ENCODE data around the gene ALOXE3.

Gene ALOXE3

DNA sequence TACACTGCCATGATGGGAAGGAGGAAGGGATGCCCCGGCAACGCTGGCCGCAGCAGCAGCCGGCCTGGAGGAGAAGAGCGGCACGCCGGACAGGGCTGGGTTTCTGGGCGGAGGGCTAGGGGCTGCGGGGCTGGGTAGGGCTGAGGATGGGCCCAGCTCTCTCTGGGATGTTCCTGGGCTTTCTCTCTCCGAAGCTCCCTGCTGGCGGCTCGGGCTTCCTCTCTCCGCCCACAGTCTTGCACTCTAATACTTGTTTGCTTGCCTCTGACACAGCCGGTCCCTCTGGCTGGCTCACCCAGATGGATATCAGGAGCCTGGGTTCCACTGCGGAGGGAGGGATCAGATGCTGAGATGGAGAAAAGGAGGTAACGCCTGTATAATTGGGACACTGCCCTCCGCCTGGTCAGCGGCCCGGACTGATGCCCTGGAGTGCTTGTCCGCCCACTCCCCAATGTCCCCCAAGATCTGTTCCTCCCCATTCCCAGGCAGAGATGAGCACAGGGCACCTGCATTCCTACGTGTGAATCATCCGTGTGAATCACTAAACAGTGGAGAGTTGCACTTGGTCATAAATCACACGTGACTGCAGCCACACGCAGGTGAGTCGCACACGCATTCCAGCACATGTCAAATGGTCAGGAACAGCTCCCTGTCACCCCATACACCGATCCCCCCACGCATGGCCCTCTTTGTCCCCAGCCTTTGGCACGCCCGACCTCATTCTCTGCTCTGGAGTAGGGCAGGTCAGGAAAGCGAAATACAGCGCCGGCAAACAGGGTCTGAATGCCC is at the start of gene ALOXE3:
Gene ALOXE3, minus strand, starts transcription at position 535 of the 789 bp plus-strand sequence. Its CDS starts 524 bp downstream, at position 11.
- DNase-seq (ENCODE audit: low read depth), result no peak

DNA sequence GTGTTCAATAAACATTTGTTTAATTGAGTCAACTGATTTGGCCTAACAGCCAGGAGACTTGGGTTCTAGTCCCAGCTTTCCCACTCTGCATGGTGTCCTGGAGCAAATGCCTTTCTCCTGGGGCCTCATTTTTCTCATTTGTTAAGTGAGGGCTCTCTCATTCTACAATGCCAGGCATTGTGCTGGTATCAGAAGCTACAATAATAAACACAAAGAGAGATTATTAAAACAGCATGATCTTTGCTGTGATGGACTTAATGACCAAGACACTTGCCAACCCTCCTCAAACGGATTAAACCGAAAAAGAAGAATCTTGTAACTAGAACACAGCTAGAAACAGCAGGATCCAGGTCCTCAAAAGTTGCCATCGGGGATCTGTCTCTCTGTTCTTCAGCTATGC is 49.2 kb upstream of the ALOXE3 start:
- no peak for DNase-seq (ENCODE audit: low read depth)

DNA sequence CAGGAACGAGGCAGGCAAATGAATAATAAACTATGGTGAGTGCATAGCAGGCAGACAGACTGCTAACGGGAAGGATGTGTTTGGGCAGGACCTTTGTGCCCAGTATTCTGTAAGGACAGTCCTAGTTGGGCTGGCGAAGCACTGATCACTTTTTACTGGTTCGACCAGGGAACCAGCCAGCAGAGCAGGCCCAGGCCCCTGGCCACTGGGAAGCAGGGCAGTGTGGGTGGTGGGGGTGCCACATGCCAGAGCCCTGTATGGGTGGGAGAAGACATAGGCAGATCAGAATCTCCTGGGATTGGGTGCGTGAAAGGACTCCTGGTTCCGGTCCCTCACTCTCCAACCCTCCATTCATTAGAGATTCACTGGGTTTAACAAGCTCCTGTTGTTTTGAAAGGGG is 48.4 kb upstream of the ALOXE3 start:
- no peak for DNase-seq (ENCODE audit: low read depth)

DNA sequence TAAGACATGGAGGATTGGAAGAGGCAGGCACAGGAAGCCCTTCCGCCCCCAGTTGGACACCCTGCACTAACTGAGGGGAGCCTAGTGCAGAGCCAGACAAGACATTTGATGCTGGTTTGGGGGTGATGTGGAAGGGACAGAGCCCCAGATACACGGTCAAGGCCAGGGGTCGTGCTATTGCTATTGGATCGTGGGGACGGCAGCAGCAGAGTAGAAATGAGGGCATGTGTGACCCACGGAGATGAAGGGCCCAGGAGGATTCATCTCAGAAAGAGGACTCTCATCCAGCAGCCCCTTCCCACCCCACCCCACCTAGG is 46.5 kb upstream of the ALOXE3 start:
- DNase-seq (ENCODE audit: low read depth), result no peak

DNA sequence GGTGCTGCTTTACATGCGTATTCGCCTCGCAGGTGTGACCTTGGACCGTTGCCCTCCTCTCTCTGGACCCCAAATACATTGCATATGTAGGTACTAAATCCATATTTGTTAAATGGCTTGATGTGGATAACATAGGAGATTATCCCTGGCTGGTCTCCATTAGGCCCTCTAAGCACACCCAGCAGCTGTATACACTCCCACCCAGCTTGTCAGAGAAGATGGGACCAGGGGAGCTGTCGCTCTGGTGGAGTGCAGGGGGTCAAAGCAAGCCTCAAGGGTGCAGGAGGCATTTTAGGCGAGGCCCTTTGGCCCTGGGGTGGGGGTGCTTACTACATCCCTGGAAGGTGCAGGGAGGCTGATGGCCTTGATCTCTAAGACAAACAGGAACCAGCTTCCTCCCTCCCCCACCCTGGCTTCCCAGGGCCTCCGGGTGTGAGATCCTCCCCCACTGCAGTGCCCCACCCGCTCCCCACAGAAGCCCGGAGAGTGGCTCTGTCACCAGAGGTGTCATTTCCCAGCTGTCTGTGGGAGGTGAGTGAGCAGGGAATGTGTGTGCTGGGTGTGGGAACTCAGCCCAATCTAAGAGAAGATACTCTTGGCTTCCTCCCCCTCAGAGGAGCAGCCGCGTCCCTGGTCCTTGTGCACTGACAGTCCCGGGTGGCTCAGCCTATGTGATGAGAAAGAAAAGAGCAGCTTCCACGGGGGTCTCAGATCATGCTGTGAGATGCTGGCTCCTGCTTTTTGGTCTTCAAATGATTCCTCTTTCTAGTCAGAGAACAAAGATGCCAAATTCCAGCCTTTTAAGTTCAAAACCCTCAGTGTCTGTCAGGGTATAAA is 45.9 kb upstream of the ALOXE3 start:
- no peak for DNase-seq (ENCODE audit: low read depth)

DNA sequence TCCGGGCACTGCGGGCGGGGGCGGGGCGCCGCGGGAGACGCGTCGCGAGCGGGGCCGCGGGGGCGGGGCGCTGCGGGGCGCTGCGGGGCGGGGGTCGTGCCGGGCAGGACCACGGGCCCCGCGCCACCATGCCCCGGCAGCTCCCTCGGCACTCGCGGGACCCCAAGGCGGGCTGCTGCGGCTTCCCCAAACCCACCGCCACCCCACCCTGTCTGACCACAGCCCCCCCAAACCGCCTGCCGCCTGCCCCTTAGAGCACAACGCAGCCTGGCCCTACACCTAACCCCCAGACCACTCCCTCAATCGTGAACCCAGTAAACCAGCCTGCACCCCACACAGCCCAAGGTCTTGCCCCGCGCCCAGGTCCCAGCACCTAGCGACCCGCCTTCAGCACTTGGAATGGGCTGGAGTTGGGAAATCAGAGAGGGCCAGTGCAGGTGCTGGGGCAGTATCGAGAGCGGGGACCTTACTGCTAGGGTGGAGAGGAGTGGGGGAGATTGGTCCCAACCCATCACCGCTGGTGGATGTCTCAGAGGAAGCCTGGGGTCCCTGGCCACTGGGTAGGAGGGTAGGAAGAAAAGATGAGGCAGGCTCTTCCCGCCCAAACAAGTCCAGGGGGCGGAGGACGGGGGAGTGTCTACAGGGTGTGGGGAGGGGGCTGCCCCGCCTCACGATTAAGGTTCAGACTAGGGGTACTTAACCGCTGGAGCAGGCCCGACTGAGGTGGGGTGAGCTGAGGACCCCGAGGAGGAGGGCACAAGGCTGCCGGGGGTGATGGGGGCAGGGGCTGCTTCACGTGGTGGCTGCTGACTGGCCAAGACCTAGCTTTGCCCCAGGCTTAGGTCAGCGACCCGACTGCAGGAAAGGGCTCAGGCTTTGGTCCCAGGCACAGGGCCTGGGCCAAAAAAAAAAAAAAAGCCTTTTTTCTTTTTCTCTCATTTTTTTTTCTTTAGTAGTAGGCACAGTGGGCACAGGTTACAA is 45.0 kb upstream of the ALOXE3 start:
- DNase-seq (ENCODE audit: low read depth), result no peak

DNA sequence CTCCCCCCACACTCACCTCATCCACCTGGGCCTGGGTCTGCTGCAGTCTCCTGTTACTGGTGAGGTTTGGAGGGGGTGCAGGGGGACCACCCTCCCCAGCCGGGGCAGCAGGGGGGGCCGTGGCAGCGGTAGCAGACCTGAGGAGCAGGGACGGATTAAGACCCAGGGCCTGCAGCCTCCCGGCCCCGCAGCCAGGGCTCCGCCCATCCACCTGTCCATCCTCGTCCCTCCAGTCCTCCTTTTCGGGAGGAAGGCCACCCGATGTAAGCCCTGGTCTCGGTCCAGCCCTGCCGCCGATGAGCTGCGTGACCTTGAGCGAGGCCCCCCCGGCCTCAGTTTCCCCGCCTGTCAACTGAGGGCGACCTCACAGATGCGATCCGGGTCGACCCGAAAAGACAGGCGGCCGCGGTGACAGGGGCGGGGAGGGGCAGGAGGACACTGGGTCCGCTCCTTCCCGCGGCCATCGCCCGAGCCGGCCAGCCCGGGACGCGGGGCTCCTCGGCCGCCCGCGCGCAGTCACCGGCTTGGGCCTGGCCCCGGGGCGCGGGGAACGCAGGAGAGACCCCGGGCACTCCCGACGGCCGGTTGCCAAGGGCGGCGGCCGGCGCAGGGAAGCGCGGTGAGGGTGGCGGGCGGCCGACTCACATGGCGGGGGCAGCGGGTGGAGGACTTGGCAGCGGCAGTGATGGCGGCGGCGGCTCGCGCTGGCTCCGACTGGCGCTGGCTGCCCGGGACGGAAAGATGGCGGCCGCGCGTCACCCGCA is 44.1 kb upstream of the ALOXE3 start, which contains the start of gene VAMP2:
Gene VAMP2, minus strand, starts transcription at position 716 of the 764 bp plus-strand sequence. Its CDS starts 69 bp downstream, at position 647.
- DNase-seq (ENCODE audit: low read depth), result no peak

DNA sequence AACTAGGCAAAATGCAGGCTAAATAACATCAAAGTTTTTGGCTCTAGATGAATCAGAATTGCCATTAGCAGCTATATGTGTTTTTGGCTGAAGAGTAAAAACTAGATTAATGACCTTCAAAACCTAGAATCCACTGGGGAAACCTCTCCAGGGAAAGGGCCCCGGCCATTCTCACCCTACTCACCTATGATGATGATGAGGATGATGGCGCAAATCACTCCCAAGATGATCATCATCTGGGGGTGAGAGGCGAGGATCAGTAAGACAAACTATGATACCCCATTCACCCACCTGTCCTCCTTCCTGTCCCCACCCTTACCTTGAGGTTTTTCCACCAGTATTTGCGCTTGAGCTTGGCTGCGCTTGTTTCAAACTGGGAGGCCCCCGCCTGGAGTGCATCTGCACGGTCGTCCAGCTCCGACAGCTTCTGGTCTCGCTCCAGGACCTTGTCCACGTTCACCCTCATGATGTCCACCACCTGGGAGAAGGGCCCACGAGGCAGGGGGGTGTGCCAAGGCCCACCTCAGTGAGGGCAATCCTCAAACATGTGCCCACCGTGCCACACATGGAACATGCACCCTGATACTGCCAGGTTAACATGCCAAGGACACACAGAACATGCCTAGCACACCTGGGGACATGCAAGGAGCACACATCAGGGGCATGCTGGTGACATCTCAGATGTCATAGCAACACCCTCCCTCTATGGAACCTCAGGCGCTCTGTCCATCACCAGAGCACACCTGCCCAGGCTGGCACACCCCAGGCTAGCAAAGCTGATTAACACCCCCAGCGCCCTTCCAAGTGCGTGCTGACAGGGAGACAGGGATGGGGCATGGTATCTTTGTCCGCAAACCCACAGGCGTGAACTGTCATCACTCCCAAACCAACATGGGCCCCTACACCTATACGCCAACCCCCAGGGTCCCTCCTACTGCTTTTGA is 43.2 kb upstream of the ALOXE3 start:
- DNase-seq (ENCODE audit: low read depth), result no peak

DNA sequence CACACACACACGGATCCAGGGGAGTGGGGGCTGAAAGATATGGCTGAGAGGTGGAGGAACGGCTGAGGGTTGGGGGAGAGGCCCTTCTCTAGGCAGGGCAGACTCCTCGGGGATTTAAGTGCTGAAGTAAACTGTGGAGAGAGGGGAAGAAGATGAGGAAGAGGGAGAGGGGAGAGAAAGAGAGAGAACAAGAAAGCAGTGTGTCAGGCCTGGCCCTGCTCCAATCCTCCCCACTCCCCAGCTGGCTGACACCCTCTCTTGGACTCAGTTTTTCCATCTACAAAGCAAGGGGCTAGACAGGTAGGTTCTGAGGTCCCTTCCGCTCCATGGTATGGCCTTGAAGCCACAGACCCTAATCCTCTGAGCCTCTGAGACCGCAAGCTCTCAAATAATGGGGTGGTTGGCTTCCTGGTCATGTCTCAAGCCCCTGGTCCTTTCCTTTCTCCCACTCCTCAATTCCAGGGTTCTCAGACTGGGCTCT is 42.5 kb upstream of the ALOXE3 start:
- no peak for DNase-seq (ENCODE audit: low read depth)

DNA sequence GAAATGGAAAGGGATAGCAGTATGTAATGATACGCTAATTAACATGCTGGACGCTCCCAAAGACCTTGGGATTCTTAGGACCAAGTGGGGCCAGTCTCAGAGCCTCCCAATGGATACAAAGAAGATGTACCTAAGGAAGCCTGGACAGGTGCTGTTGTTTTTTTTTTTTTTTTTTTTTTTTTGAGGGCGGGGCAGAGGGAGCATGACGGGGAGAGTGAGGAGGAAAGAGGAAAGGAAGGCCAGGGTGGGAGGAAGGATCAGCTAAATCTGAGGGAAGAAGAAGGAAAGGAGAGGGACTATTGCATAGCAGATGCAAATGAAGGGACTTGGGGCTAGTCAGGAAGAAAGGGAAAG is 41.9 kb upstream of the ALOXE3 start:
- DNase-seq (ENCODE audit: low read depth), result no peak

DNA sequence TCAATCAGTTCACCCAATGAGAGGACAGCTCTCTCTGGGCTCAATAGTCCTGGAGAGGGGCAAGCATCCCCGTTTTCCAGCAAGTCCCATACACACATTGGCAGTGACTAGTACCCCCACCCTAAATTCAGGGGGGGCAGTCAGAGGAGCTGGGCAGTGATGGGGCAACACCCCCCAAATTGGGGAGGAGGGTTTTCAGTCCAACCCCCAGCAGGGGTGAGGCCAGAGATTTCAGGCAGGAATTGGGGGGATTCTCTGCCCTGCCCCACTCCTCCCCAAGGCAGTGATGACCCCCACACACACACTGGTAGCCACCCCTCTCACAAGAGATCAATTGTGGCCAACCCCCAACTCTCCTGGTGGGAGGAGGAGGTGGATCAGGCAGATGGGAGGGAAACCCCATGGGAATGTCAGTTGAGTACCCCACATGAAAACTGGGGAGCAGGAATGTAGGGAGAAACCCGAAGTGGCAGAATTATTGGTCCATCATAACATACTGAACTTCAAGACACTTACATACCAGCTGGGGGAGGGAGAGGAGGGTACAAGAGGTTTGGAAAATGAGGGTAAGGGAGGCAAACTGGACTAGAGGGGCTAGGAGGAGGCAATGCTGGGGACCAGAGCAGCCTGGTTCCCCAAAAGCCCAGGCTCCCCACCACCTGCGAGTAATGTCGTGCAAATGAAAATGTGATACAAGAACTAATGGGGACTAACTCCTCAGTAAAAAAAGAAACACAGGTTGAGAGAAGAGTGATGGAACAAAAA is 41.3 kb upstream of the ALOXE3 start:
- DNase-seq (ENCODE audit: low read depth), result no peak

DNA sequence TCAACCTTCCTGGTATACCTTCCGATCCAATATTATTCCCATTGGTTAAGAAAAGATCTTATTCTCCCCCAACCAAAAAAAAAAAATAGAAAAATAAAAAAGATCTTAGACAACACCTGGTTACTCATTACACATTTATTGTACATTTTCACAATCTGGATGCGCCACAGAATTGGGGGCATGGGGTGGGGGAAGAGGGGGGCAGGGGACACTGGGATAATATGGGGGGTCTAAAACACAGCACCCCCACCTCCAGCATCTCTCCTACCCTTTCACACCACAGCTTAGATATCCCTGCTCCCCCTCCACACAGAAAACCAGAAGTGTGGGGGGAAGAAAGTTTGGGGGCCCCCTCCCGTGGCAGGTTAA is 40.7 kb upstream of the ALOXE3 start:
- no peak for DNase-seq (ENCODE audit: low read depth)

DNA sequence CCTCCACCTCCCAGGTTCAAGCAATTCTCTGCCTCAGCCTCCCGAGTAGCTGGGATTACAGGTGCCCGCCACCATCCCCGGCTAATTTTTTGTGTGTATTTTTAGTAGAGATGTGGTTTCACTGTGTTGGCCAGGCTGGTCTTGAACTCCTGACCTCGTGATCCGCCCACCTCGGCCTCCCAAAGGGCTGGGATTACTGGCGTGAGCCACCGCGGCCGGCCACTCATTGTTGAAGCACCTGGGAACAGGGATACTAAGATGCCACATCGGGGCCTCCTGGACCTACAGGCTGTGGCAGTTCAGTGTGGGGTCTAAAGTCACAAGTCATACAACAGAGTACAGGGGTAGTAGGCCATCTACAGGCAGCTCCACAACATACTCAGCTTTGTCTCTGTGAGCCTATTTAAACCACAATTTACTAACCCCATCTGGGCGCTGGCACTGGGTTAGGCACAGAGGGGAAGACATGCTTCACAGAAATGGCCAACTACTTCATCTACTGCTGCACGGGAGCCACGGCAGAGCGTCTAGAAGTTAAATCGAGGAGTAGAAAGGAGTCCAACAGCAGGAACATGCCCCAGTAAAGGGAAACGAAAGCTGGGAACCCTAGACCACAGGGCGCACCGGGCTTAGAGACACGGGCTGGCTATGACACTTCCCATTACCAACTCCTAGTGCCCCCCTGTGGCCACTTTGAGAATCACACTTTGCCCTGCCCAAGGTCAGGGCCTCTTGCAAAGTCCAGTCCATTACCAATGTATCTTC is 40.1 kb upstream of the ALOXE3 start:
- DNase-seq (ENCODE audit: low read depth), result peak; percentile 87

DNA sequence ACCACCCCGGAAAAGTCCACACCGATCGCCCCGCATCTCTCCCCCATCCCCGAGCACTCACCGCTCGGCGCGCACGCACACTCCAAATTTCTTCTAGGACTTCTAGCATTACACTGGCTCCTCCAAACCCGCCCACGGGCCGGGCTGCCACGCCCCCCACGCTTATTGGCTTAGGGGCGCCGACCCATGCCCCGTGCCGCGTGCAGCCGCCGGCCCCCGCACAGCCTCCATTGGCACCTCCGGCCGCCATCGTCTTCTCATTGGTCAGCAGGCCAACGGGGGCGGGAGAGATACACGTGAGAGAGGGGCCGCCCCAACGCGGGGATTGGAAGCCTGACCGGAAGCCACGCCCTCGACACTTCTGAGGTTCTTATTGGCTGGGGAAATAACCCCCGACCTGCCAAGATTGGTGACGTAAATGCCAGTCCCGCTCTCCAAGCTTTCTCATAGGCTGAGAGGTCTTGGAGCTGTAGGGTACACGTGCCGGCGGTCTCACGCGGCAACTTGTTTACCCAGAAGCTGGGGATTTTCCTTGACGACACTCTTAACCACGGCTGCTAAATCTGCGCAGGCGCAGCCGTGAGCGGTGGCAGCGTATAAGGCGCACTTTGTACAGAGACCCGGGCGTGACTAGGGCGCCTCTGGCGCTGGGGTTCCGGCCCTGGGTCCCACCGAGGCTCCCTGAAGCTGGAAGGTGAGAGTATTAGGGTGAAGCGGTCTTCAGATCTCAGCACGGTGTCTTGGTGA is 38.1 kb upstream of the ALOXE3 start:
- DNase-seq (ENCODE audit: low read depth), result peak; percentile 100

DNA sequence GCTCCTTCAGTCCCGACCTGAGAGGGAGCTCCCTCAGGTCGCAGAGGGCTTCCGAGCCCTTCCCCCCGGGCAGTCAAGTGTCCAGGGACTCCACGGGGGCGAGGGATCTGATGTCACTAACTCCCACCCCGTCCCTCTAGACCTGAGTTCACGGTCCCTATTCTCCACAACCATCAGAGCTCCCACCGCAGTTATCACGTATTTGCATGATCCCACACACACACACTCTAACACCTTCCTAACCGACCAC is 37.6 kb upstream of the ALOXE3 start:
- DNase-seq (ENCODE audit: low read depth), result no peak

DNA sequence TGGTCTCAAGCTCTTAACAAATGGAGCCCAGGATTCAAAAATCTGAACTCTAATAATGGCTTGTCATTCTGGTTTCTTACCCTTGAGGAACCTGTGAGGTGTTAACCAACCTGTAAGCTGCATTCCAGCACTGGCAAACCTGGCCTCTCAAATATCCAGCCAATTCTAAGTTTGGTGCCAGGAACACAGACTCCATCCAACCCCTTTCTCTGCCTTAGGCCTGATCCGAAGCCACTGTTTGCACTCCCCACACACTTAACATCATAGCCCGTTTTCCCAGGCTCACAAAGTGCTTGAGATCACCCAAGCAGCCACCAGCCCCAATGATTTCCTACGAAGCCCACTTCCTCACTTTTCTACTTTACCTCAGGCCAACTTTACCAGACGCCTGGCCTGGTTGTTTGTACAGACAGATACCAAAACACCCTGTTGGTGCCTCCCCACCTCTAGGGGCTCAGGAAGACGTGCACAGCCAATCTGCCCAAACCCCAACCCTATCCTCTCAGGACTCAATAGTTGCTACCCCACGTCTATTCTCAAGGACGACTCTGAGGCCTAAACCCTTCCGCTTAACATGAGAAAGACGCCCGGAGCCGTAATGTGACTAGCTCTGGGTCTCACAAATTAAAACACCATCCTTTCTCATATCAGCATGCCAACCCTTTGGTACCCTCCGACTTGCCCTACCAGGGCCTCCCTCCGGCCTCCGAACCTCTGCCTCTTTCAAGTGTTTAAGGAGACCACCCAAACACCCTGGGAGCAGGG is 37.1 kb upstream of the ALOXE3 start:
- no peak for DNase-seq (ENCODE audit: low read depth)

DNA sequence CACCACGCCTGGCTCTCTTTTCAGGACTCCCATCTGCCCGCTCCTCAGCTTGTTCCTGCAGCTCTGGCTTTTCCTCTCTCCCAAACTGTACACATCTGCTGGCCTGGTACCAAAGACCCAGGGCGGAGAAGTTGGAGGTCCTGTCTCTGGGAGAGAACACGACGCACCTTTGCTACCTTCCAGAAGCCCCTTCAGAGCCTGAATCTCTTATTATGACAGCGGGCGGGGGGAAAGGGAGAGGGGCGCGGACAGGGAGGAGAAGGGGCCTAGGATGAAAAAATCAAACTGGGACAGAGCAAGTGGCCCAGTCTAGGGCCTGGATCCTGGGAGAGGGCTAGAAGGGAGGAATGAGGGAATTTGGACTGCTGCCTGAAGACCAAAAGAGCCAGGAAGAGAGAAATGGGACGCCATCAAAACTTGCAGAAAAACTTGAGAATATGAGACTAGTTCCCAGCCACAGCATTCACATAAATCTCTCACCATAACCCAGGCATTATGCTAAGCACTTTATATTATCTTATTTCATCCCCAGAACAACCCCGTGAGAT is 36.4 kb upstream of the ALOXE3 start:
- no peak for DNase-seq (ENCODE audit: low read depth)
